Cardiac septum (tissue), 1 donor: Measurements from ENCODE around the gene POC5. TPM values are rescaled to one million over a fixed set of nuclear protein-coding genes. Genes with fewer than 3 reads are reported as not detected.
A peak's percentile ranks its signal among the peaks of the same experiment; 100 is the strongest.
"Not testable (repeated sequence)": the region's sequence is repeated elsewhere in the genome, so short reads cannot be mapped to it uniquely, and the experiment has no call there.

Experiments
- DNase-seq: peaks from one replicate; pipeline ENCODE4 v3.0.0-alpha.2; 2020; ENCODE audit warnings: low spot score
- intact Hi-C: fragments of 100-400 bp; cut with DNase I; formaldehyde crosslinking; loops from one replicate; pipeline ENCODE4 v1.14.0; 2022
- long read RNA-seq: library from polyadenylated mRNA; unstranded; transcript quantifications from one replicate; pipeline ENCODE4 v2.0.0, GENCODE V29; 2021
- total RNA-seq: library from RNA; stranded (reverse); fragmentation: NEBNext Ultra II Directional; extraction: Animal tissue kit (Norgen Biotek cat#: 25700); gene quantifications from one replicate; pipeline ENCODE4 v1.2.1, GENCODE V29; 2021
- donor health status: DM: no; HTN: no; CAD: no.

Gene POC5, protein sequence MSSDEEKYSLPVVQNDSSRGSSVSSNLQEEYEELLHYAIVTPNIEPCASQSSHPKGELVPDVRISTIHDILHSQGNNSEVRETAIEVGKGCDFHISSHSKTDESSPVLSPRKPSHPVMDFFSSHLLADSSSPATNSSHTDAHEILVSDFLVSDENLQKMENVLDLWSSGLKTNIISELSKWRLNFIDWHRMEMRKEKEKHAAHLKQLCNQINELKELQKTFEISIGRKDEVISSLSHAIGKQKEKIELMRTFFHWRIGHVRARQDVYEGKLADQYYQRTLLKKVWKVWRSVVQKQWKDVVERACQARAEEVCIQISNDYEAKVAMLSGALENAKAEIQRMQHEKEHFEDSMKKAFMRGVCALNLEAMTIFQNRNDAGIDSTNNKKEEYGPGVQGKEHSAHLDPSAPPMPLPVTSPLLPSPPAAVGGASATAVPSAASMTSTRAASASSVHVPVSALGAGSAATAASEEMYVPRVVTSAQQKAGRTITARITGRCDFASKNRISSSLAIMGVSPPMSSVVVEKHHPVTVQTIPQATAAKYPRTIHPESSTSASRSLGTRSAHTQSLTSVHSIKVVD
- 3.8 TPM for total RNA-seq
- long read RNA-seq, partial matches to known transcripts: 0 of 2 reads
- long read RNA-seq, other reads (novel, unspliced or antisense): 1 of 2 reads

- intact Hi-C loops: loop anchor here (5.0 to 10.0 kb wide), 2 partner anchors 205 to 483 kb away; partner anchors contain the start of genes ANKRD31, CERT1 and POLK
Observed at GRCh38 chr5:75717082-75717922, at the start of gene POC5. Gene POC5, minus strand, starts transcription at chr5:75717437. Its CDS starts 4,500 bp downstream, at chr5:75712937.

GRCh38 chr5:75758116-75758515 is 40.9 kb upstream of the POC5 start:
- DNase-seq: no peak
- intact Hi-C loops: no loop called here

More at GRCh38 chr5:75717082-75717922, at the start of gene POC5:
- peak; percentile 96 for DNase-seq

DNA sequence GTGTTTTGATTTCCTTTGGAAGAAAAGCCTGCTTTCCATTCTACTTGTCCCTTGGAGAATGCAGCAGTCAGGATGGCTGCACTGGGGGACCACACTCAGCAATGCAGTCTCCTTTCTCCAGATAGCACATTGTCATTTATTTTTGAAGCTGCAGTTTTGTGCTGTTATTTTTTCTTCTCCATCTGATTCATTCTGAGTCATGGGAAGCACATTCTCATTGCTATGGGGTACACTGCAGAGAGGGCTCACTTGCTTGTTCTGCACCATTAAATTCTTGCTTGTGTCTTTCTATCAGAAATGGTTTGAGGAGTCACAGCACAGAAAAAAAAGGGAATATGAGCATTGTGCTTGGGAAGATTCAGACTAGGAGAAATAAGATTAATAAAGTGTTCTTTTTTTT is 39.7 kb upstream of the POC5 start:
- no peak for DNase-seq
- intact Hi-C loops: no loop called here

- DNase-seq: no peak
- intact Hi-C loops: no loop called here
Observed at GRCh38 chr5:75756211-75756610, 39.0 kb upstream of the POC5 start.

DNA sequence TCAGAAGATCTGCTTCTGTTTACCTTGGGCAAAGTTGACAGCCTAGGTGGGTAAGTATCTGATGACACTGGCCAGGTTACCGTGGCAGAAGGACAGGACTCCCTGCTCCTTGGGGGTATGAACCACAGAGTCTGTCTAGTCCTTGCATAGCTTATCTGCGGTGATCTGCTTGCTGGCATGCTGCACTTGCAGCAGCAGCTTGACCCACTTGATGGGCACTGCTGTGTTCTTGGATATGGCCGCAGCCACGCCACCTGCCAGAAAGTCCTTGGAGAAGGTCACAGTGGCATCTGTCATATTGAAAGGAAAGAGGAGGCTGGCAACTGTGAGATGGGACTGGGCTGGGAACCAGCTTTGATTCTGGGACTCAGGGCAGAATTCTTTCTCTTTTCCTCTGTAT is 35.9 kb upstream of the POC5 start:
- intact Hi-C loops: no loop called here
- no peak for DNase-seq

DNA sequence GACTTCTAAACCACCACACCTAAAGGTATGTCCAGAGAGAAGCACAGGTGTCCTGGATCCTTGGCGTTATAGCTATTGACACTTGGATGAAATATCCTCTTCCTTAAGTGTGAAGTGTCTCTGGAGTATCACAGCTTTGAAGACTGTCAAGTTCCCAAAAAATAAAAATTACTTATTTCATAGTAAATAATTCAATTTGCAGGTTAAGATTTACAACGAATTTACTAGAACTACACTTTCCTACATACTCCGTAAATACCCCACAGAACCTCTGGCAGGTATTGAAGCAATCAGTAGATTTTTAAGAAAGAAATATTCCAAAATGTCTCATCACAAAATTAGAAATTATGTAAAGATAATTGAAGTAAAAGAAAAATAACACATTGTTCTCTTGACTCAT is 27.1 kb upstream of the POC5 start:
- intact Hi-C loops: no loop called here

GRCh38 chr5:75736273-75736672 is 19.0 kb upstream of the POC5 start:
- intact Hi-C loops: loop anchor here (5.0 kb wide), 2 partner anchors 441 to 521 kb away; no protein-coding TSS in a partner anchor
- no peak for DNase-seq

More for the DNA sequence above, 27.1 kb upstream of the POC5 start:
- DNase-seq: no peak

GRCh38 chr5:75734913-75735789 is 17.9 kb upstream of the POC5 start:
- intact Hi-C loops: loop anchor here (5.0 kb wide), 2 partner anchors 442 to 522 kb away; no protein-coding TSS in a partner anchor
- DNase-seq: no peak

GRCh38 chr5:75733767-75734166 is 16.5 kb upstream of the POC5 start:
- no peak for DNase-seq

DNA sequence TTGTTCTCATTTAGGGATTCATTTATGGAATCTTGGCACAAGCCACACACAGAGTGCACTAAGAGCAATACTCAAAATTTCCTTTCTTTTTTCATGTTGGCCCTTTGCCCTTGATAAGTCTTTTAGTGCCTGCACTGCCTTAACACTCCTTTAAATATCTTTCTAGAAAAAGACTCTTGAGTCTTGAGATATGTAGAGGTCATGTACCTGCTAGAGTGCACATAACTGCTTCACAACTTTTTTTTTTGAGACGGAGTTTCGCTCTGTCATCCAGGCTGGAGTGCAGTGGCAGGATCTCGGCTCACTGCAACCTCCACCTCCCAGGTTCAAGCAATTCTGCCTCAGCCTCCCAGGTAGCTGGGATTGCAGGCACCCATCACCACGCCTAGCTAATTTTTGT is 14.3 kb upstream of the POC5 start:
- DNase-seq, intact Hi-C loops: not testable (repeated sequence)

More at GRCh38 chr5:75733767-75734166, 16.5 kb upstream of the POC5 start:
- intact Hi-C loops: no loop called here

GRCh38 chr5:75729321-75729720 is 12.1 kb upstream of the POC5 start:
- no peak for DNase-seq
- intact Hi-C loops: no loop called here

DNA sequence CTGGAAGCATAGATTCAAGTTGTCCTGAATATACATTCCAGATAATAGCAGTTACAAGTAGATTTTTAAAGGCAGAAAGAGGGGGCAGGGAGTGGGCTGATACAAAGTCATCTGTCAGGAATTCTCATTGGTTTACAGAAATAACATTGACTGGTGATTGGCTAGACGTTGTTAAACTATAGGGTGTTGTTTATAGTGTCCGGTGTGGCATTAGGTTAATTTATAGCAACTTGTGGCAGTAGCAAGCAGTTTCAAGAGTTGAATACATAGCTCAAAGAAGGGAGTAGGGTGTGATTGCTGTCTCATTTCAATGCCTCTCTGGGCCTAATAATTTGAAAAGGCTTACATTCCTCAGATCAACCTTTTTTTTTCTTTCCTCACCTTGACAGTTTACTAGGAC is 10.7 kb upstream of the POC5 start:
- intact Hi-C loops: no loop called here
- no peak for DNase-seq

DNA sequence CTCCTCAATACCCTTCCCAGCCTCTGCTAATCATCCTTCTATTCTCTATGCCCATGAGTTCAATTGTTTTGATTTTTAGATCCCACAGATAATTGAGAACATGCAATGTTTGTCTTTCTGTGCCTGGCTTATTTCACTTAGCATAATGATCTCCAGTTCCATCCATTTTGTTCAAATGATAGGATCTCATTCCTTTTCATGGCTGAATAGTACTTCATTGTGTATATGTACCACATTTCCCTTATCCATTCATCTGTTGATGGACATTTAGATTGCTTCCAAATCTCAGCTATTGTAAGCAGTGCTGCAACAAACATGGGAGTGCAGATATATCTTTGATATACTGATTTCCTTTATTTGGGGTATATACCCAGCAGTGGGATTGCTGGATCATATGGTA is 9.0 kb upstream of the POC5 start:
- DNase-seq, intact Hi-C loops: not testable (repeated sequence)

- DNase-seq: no peak
- intact Hi-C loops: no loop called here
Observed at GRCh38 chr5:75723378-75723777, 6.1 kb upstream of the POC5 start.

GRCh38 chr5:75721573-75721972 is 4.3 kb upstream of the POC5 start:
- intact Hi-C loops: no loop called here

GRCh38 chr5:75720882-75721281 is 3.6 kb upstream of the POC5 start:
- DNase-seq: no peak
- intact Hi-C loops: no loop called here

More at GRCh38 chr5:75721573-75721972, 4.3 kb upstream of the POC5 start:
- no peak for DNase-seq

DNA sequence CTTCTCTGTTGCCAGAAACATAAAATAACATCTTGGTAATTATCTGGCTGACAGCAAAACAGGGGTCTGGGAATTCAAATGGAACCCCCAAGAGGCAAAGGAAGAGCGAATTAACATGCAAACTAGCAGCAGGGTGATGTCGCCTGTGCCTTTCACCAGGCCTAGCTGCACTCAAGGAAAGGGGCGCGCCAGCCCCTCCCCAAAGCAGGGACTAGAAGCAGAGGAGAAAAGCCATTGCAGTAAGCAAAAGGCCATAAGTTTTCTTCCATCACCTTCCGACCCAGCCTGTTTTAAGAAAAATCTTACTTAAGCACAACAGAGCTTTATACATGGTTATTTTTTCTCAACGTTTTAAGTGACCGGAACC is 539 bp downstream of the POC5 start:
- no peak for DNase-seq
- intact Hi-C loops: loop anchor here (5.0 to 10.0 kb wide), 2 partner anchors 204 to 482 kb away; partner anchors contain the start of genes ANKRD31, CERT1 and POLK

DNA sequence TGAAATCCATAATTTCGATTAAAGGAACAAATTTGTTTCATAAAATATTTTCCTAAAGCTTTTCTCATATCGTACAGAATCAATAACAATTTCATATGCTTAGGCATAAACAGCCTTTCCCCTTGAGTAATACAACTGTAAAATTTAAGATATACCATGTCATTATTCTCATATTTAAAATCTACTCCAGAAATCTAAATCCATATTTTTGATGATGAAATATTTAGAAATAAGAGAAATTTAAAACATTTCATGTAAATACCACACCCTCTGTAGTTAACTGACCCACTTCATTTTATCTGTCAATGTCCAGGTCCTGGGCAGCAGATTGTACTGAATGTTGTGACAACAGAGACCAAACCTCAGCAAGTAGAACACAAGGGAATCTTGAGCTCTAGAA is 5.1 kb downstream of the POC5 start:
- intact Hi-C loops: loop anchor here (10.0 kb wide), 1 partner anchor 477 kb away; the partner anchor contains the start of gene ANKRD31
- no peak for DNase-seq

DNA sequence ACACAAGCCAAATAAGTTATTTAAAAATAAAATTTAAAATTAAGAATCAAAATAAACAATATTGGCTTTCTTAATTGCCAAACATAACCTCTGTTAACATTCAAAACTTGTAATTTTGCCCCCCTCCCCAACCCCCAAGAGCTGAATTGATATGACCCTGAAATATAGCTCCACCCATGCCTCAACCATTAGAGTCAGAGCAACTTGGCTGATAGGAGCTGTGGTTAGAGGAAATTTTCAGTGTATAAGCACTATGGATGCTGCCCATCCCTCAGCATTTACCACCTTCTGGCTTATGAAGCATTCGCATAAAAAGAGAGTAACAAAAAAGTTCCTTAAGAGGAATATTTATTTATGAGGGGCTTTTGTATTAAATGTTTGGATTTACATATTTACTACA is 6.1 kb downstream of the POC5 start:
- intact Hi-C loops: loop anchor here (10.0 kb wide), 1 partner anchor 476 kb away; the partner anchor contains the start of gene ANKRD31

More for the DNA sequence above, 6.1 kb downstream of the POC5 start:
- DNase-seq: no peak
